A549 (cell line): Measurements from ENCODE around the gene CALHM1. TPM values are rescaled to one million over a fixed set of nuclear protein-coding genes. Genes with fewer than 3 reads are reported as not detected.
A peak's percentile ranks its signal among the peaks of the same experiment; 100 is the strongest.
"Not testable (repeated sequence)": the region's sequence is repeated elsewhere in the genome, so short reads cannot be mapped to it uniquely, and the experiment has no call there.

Experiments
- ATAC-seq, 2 experiments: fragments of 200-7000 bp in 1 of 2; fragments of >200 bp in 1 of 2; cut with Nextera tagmentation in 1 of 2; cut with Tn5 transposase in 1 of 2; 3 replicates each; pipeline versions ENCODE4 v1.8.0 to v1.9.1; 2018 to 2020; ENCODE audit warnings: mild to moderate bottlenecking in 1 of 2, moderate library complexity in 1 of 2
- CTCF ChIA-PET: fragments of 300-600 bp; sonication (Branson Sonifier 250); formaldehyde crosslinking; extraction: SDS; loops from one replicate; lab custom pipeline; 2021; ENCODE audit warnings: antibody characterized with exemption, inconsistent platforms; lab: Yijun Ruan, JAX
- POLR2A ChIA-PET: fragments of 350-600 bp; formaldehyde crosslinking; extraction: SDS; loops from one replicate; lab custom pipeline; 2021; ENCODE audit warnings: antibody characterized with exemption, inconsistent platforms; lab: Yijun Ruan, JAX
- DNase-seq, 2 experiments: peaks; one replicate each; pipeline versions ENCODE4 v3.0.0 to v3.0.0-alpha.2; 2011 to 2016; ENCODE audit warnings: low read depth in 1 of 2, low spot score in 1 of 2
- FAIRE-seq: peaks from 2 replicates; lab custom pipeline; 2011; peaks lifted over from hg19 to GRCh38; lab: Jason Lieb, UNC
- H3K27ac ChIP-seq, 2 experiments: fragments of >200 bp; sonication (Bioruptor Twin); formaldehyde crosslinking; 3 replicates each; pipeline ENCODE4 v1.5.1; 2016 to 2017
- H3K4me1 ChIP-seq: fragments of >200 bp; sonication (Bioruptor Twin); formaldehyde crosslinking; 3 replicates; pipeline ENCODE4 v1.6.1; 2016
- H3K4me2 ChIP-seq: fragments of >200 bp; sonication (Bioruptor Twin); formaldehyde crosslinking; 3 replicates; pipeline ENCODE4 v1.6.1; 2016
- H3K4me3 ChIP-seq: fragments of >200 bp; sonication (Bioruptor Twin); formaldehyde crosslinking; 3 replicates; pipeline ENCODE4 v1.5.1; 2016
- H3K9me3 ChIP-seq: fragments of >200 bp; sonication (Bioruptor Twin); formaldehyde crosslinking; 3 replicates; pipeline ENCODE4 v1.6.1; 2016
- CBX8 ChIP-seq: fragments of 200-600 bp; sonication (generic); IDR thresholded peaks from 2 replicates; pipeline ENCODE4 v1.6.1; 2016
- FOSB ChIP-seq: fragments of 250-450 bp; sonication (Bioruptor Pico); IDR thresholded peaks from 2 replicates; pipeline ENCODE4 v1.5.0; 2020; ENCODE audit warnings: mild to moderate bottlenecking, moderate library complexity
- KDM1A ChIP-seq: fragments of 200-600 bp; sonication (generic); IDR thresholded peaks from 2 replicates; pipeline ENCODE4 v1.6.1; 2016; ENCODE audit warnings: low read depth, mild to moderate bottlenecking
- MAZ ChIP-seq: fragments of 150-350 bp; IDR thresholded peaks from 2 replicates; pipeline ENCODE4 v1.6.1; 2014; ENCODE audit warnings: antibody characterized with exemption, low read depth, low read length, borderline replicate concordance
- RAD21 ChIP-seq, 2 experiments: fragments of >200 bp in 1 of 2; sonication (Bioruptor Twin) in 1 of 2; formaldehyde crosslinking in 1 of 2; IDR thresholded peaks in 1 of 2; conservative IDR thresholded peaks in 1 of 2; 2 replicates in 1 of 2; 3 replicates in 1 of 2; pipeline ENCODE4 v1.6.1; 2012 to 2018; ENCODE audit warnings: inconsistent platforms in 1 of 2
- RFX5 ChIP-seq: fragments of 450-650 bp; IDR thresholded peaks from 2 replicates; pipeline ENCODE4 v1.7.1; 2014; ENCODE audit warnings: antibody characterized with exemption, mild to moderate bottlenecking, moderate library complexity
- RNF2 ChIP-seq: fragments of 200-600 bp; sonication (generic); IDR thresholded peaks from 2 replicates; pipeline ENCODE4 v1.6.1; 2016; ENCODE audit warnings: low read depth, mild to moderate bottlenecking, antibody characterized with exemption, moderate library complexity, borderline replicate concordance
- SMC3 ChIP-seq: fragments of >200 bp; sonication (Bioruptor Twin); formaldehyde crosslinking; IDR thresholded peaks from 3 replicates; pipeline ENCODE4 v1.6.1; 2018; ENCODE audit warnings: inconsistent platforms
- TFCP2L1 ChIP-seq: fragments of 250-450 bp; sonication (Bioruptor Pico); IDR thresholded peaks from 2 replicates; pipeline ENCODE4 v1.5.0; 2021; ENCODE audit warnings: mild to moderate bottlenecking
- WGBS: methylation state at CpG from one replicate; pipeline ENCODE4 v1.1.6; 2017; ENCODE audit errors: missing lambda C conversion rate; 5-methylcytosine and 5-hydroxymethylcytosine counted together
- polyA plus RNA-seq, 4 experiments: library from polyadenylated mRNA; depleted of rRNA in 3 of 4; stranded (reverse); fragments of >200 nt; fragmentation: RNase III in 1 of 4; extraction: RNeasy Plus Mini Kit Qiagen cat#74134 plus additional on column Dnase treatment in 1 of 4; gene quantifications; 2 replicates in 3 of 4; 3 replicates in 1 of 4; pipeline ENCODE4 v1.2.3, GENCODE V29; 2011 to 2017
- TF ChIP-seq, protein P1 (sequence below): fragments of >200 bp; sonication (Bioruptor Twin); formaldehyde crosslinking; IDR thresholded peaks from 3 replicates; pipeline ENCODE4 v1.5.1; 2016
- TF ChIP-seq, protein P2 (sequence below): fragments of 450-650 bp; IDR thresholded peaks from 2 replicates; pipeline ENCODE4 v1.6.1; 2014; ENCODE audit warnings: antibody characterized with exemption
- TF ChIP-seq, protein P3 (sequence below): IDR thresholded peaks from 2 replicates; pipeline ENCODE4 v1.6.1; 2012

CALHM1 gene
- polyA plus RNA-seq, 2 of the 4 experiments (the other 2 are of a cell fraction): not detected

DNA sequence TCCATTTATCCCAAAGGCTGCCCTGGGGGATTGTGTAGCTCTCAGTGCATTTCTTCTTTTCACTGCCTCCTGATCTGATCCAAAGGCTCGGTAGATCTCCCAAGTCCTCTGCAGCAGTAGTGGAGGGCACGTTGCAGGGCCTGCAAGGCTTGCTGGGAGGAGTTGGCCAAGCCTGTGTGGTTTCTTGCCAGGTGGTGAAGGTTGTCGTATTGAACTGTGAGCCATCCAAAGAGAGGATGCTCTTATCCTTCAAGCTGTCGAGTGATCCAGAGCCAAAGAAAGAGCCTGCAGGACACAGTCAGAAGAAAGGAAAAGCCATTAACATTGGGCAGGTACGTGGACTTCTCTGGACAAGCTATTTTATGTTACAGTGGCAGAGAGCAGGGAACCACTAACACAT, 41.1 kb downstream of the CALHM1 start:
- WGBS: 95% methylated on average over 5 of the region's 5 CpGs
- ChIA-PET CTCF (interaction anchor here (0.6 to 5.5 kb wide), 33 partner anchors 8 to 268 kb away, joined by 3 to 37 read pairs (median 6); partner anchors contain the start of genes ATP5MK, CALHM3, NEURL1 and PDCD11), POLR2A (no interaction called here)
- Histone ChIP-seq H3K4me3 (no peak overlapping the region), H3K4me2 (no peak overlapping the region), H3K4me1 (no peaks in the 10 kb centered on the region), H3K9me3 (no peaks in the 10 kb centered on the region), H3K27ac (no peak overlapping the region)
- no peak for DNase-seq
- no peak for ATAC-seq
- no peak for FAIRE-seq
- TF ChIP-seq FOSB (CRISPR knock-in tag): no peak
- TF ChIP-seq, all 56 proteins: peak for 0

GRCh38 chr10:103417148-103417469, 41.6 kb downstream of the CALHM1 start:
- H3K9me3 ChIP-seq, DNase-seq, H3K4me1 ChIP-seq, POLR2A ChIA-PET, FAIRE-seq, ATAC-seq, H3K27ac ChIP-seq, H3K4me3 ChIP-seq, H3K4me2 ChIP-seq: not testable (repeated sequence)
- WGBS: 77% methylated on average over 5 of the region's 5 CpGs
- CTCF ChIA-PET: interaction anchor here (0.6 to 5.5 kb wide), 40 partner anchors 9 to 268 kb away, joined by 3 to 37 read pairs (median 5); partner anchors contain the start of genes ATP5MK, CALHM1, CALHM3 and NEURL1

GRCh38 chr10:103416436-103417147, 42.1 kb downstream of the CALHM1 start:
- 54% methylated on average over 8 of the region's 8 CpGs for WGBS
- H3K9me3 ChIP-seq: no peaks in the 10 kb centered on the region
- H3K4me1 ChIP-seq: no peaks in the 10 kb centered on the region
- DNase-seq (peak; percentile 44 to 70), FAIRE-seq (no peak), ATAC-seq (peak; percentile 78 to 85; a peak in 4 of 6 replicates)
- ChIA-PET CTCF (interaction anchor here (0.7 to 5.5 kb wide), 55 partner anchors 9 to 273 kb away, joined by 3 to 37 read pairs (median 4); partner anchors contain the start of genes ATP5MK, CALHM1, CALHM3 and NEURL1), POLR2A (no interaction called here)
- no peak overlapping the region for H3K27ac ChIP-seq
- no peak overlapping the region for H3K4me3 ChIP-seq
- TF ChIP-seq SMC3 (peak; percentile 67), RAD21 (conservative IDR thresholded peaks at IDR 0.05 in 1 of 2, IDR thresholded peaks at IDR 0.05 in 1 of 2) (peak; percentile 64 to 70), RFX5 (no peak), TFCP2L1 (CRISPR knock-in tag) (no peak)
- TF ChIP-seq, protein P1, sequence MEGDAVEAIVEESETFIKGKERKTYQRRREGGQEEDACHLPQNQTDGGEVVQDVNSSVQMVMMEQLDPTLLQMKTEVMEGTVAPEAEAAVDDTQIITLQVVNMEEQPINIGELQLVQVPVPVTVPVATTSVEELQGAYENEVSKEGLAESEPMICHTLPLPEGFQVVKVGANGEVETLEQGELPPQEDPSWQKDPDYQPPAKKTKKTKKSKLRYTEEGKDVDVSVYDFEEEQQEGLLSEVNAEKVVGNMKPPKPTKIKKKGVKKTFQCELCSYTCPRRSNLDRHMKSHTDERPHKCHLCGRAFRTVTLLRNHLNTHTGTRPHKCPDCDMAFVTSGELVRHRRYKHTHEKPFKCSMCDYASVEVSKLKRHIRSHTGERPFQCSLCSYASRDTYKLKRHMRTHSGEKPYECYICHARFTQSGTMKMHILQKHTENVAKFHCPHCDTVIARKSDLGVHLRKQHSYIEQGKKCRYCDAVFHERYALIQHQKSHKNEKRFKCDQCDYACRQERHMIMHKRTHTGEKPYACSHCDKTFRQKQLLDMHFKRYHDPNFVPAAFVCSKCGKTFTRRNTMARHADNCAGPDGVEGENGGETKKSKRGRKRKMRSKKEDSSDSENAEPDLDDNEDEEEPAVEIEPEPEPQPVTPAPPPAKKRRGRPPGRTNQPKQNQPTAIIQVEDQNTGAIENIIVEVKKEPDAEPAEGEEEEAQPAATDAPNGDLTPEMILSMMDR: peak; percentile 74
- no peak overlapping the region for H3K4me2 ChIP-seq

- WGBS: 85% methylated on average over 8 of the region's 8 CpGs
- Histone ChIP-seq H3K4me1 (no peaks in the 10 kb centered on the region), H3K9me3 (no peaks in the 10 kb centered on the region), H3K4me2 (no peak overlapping the region), H3K4me3 (no peak overlapping the region)
- ChIA-PET POLR2A (no interaction called here), CTCF (interaction anchor here (1.0 to 4.8 kb wide), 26 partner anchors 8 to 198 kb away, joined by 3 to 37 read pairs (median 5); partner anchors contain the start of genes ATP5MK and PDCD11)
- ATAC-seq (no peak), DNase-seq (no peak)
- no peak for TF ChIP-seq CBX8
- no peak for TF ChIP-seq MAZ
- TF ChIP-seq, protein P2, sequence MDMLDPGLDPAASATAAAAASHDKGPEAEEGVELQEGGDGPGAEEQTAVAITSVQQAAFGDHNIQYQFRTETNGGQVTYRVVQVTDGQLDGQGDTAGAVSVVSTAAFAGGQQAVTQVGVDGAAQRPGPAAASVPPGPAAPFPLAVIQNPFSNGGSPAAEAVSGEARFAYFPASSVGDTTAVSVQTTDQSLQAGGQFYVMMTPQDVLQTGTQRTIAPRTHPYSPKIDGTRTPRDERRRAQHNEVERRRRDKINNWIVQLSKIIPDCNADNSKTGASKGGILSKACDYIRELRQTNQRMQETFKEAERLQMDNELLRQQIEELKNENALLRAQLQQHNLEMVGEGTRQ: no peak
- no peak for TF ChIP-seq KDM1A
- no peak for TF ChIP-seq RNF2
- TF ChIP-seq, protein P3, sequence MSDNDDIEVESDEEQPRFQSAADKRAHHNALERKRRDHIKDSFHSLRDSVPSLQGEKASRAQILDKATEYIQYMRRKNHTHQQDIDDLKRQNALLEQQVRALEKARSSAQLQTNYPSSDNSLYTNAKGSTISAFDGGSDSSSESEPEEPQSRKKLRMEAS: no peak
- TF ChIP-seq, all 56 proteins: peak for 0
- H3K27ac ChIP-seq: no peak overlapping the region
- FAIRE-seq: no peak
Measured at GRCh38 chr10:103415581-103415980, 43.1 kb downstream of the CALHM1 start.
